ENCODE results near the gene GALNT11. TPM values are rescaled to one million over a fixed set of nuclear protein-coding genes. Genes with fewer than 3 reads are reported as not detected.

GALNT11 gene
- total and polyA plus RNA-seq, 7 experiments from 2014 or later = 16.0 to 41.3 (median 25.6) TPM

DNA sequence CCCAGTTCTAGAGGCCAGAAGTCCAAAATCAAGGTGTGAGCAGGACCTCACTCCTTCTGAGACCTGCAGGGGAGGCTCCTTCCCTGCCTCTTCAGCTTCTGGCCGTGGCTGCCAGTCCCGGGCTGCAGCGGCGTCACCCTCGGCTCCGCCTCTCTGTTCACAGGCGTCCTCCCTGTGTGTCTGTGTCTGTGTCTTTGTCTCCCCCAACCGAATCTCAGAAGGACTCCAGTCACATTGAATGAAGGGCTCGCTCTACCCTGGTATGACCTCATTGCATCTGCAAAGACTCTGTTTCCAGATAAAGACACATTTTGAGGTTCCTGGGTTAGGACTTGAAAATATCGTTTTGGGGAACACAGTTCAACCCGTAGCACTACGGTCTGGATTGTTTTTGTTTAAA is 33.1 kb upstream of the GALNT11 start:
- ATAC-seq = peak; percentile 96
- H3K27me3 Mint-ChIP-seq = peaks cover 14 to 41% (median 30%) of the 10 kb centered on the region in 5 donors
- Histone ChIP-seq H3K27ac (ENCODE audit: low read depth, low read length) (no peak overlapping the region), H3K36me3 (ENCODE audit: control insufficient read depth in 2 of 3, insufficient read depth in 3 of 3, low read length in 3 of 3) (no peaks in the 10 kb centered on the region), H3K27me3 (ENCODE audit: control insufficient read depth in 2 of 2, insufficient read depth in 2 of 2, low read length in 2 of 2) (no peaks in the 10 kb centered on the region), H3K4me1 (ENCODE audit: control insufficient read depth in 2 of 2, insufficient read depth in 2 of 2, low read length in 2 of 2) (no peaks in the 10 kb centered on the region), H3K9me3 (ENCODE audit: control insufficient read depth in 2 of 3, low read length in 3 of 3) (no peaks in the 10 kb centered on the region), H3K4me3 (ENCODE audit: low read length) (no peak overlapping the region)
- CTCF ChIA-PET = interaction anchor here (0.6 kb wide), 1 partner anchor 10 kb away, joined by 3 read pairs; no protein-coding TSS in a partner anchor
- no peaks in the 10 kb centered on the region for H3K9me3 Mint-ChIP-seq
- intact Hi-C loops (cut with micrococcal nuclease) = loop anchor here in 1 of 2 donors (1.0 to 10.0 kb wide), 5 partner anchors 56 to 418 kb away; partner anchors contain the start of gene PRKAG2
- peak overlapping the region in 2 of 9 donors; percentile 27 to 55 for H3K27ac Mint-ChIP-seq
- DNase-seq = peak in 8 of 9 donors; percentile 14 to 54 (median 44)
- H3K4me1 Mint-ChIP-seq = peaks cover 0 to 10% (median 7%) of the 10 kb centered on the region in 7 donors
- POLR2A ChIA-PET = no interaction called here
- H3K4me3 Mint-ChIP-seq = peak overlapping the region in 3 of 10 donors; percentile 3 to 25 (median 18)
- H3K36me3 Mint-ChIP-seq = no peaks in the 10 kb centered on the region

DNA sequence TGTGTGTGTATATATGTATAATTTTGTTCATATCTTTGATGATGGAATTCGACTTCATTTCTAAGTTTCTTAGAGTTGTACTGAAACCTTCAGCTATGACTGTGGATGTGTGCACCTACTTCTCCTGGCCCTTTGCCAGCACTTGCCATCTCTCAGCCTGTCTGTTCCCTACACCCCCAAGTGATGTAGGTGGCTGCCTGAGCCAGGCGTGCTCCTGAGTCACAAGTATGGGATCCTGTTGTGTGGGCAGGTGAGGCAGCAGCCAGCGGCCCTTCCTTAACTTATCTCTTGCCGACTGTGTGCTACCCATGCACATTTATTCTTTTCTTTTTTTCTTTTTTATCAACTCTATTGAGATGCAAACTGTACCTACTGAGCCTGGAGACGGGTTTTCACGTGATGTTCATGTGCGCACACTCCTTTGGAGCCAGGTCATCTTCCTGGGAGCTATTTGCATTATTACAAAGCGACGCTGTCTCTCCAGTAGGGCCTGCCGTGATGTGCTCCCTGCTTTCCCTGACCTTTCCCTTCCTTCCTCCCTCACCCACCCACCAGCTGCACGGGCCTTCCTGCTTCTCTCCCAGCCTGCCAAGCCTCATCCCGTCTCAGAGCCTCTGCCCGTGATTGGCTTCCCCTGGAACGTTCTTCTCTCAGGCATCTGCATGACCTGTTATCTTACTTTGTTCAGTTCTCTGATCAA is 31.3 kb upstream of the GALNT11 start:
- ChIA-PET POLR2A (no interaction called here), CTCF (no interaction called here)
- Mint-ChIP-seq H3K4me1 (peaks cover 0 to 10% (median 7%) of the 10 kb centered on the region in 7 donors), H3K27me3 (peaks cover 20 to 40% (median 35%) of the 10 kb centered on the region in 5 donors), H3K9me3 (no peaks in the 10 kb centered on the region), H3K4me3 (no peak overlapping the region), H3K36me3 (peaks cover 0 to 4% (median 0%) of the 10 kb centered on the region in 5 donors), H3K27ac (peak overlapping the region in 1 of 9 donors; percentile 34)
- Histone ChIP-seq H3K9me3 (ENCODE audit: control insufficient read depth in 2 of 3, low read length in 3 of 3) (no peaks in the 10 kb centered on the region), H3K27ac (ENCODE audit: low read depth, low read length) (no peak overlapping the region), H3K4me3 (ENCODE audit: low read length) (no peak overlapping the region), H3K27me3 (ENCODE audit: control insufficient read depth in 2 of 2, insufficient read depth in 2 of 2, low read length in 2 of 2) (no peaks in the 10 kb centered on the region), H3K36me3 (ENCODE audit: control insufficient read depth in 2 of 3, insufficient read depth in 3 of 3, low read length in 3 of 3) (no peaks in the 10 kb centered on the region), H3K4me1 (ENCODE audit: control insufficient read depth in 2 of 2, insufficient read depth in 2 of 2, low read length in 2 of 2) (no peaks in the 10 kb centered on the region)
- no peak for DNase-seq
- intact Hi-C loops (cut with micrococcal nuclease) = loop anchor here in 1 of 2 donors (2.0 to 10.0 kb wide), 3 partner anchors 57 to 419 kb away; partner anchors contain the start of gene PRKAG2
- no peak for ATAC-seq

DNA sequence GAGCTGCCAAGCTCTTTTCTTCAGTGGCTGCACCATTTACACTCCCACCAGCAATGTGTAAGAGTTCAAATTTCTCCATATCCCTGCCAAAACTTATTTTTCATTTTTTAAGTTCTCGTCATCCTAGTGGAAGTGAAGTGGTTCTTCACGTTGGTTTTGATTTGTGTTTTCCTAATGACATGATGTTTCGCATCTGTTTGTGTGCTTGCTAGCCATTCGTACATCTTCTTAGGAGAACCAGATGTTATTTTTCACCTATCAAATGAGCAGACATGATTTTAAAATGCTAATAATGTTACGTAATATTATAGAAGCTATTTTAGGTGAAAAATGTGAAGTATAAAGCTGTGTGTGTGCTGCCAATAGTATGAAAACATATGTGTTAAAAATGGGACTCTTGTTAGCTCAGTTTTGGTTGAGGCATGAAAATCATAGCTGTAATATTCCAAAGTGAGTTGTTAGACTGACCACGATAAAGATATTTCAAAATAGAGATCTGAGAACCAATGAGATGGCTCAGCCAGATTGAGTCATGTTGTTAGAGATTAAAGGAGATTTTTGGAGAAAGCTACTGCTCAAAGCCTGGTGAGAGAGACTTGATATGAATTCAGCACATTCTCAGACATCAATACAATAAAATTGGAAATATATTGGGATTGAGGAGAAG is 25.9 kb upstream of the GALNT11 start:
- intact Hi-C loops (cut with micrococcal nuclease) = loop anchor here in 1 of 2 donors (10.0 kb wide), 1 partner anchor 425 kb away; no protein-coding TSS in a partner anchor
- Mint-ChIP-seq H3K36me3 (peaks cover 0 to 4% (median 0%) of the 10 kb centered on the region in 5 donors), H3K9me3 (peaks cover 0 to 3% (median 0%) of the 10 kb centered on the region in 11 donors), H3K27me3 (peaks cover 18 to 33% (median 26%) of the 10 kb centered on the region in 5 donors), H3K4me3 (no peak overlapping the region), H3K4me1 (no peaks in the 10 kb centered on the region), H3K27ac (no peak overlapping the region)
- Histone ChIP-seq H3K4me3 (ENCODE audit: low read length) (no peak overlapping the region), H3K27ac (ENCODE audit: low read depth, low read length) (no peak overlapping the region), H3K27me3 (ENCODE audit: control insufficient read depth in 2 of 2, insufficient read depth in 2 of 2, low read length in 2 of 2) (no peaks in the 10 kb centered on the region), H3K4me1 (ENCODE audit: control insufficient read depth in 2 of 2, insufficient read depth in 2 of 2, low read length in 2 of 2) (no peaks in the 10 kb centered on the region), H3K9me3 (ENCODE audit: control insufficient read depth in 2 of 3, low read length in 3 of 3) (no peaks in the 10 kb centered on the region), H3K36me3 (ENCODE audit: control insufficient read depth in 2 of 3, insufficient read depth in 3 of 3, low read length in 3 of 3) (no peaks in the 10 kb centered on the region)
- POLR2A ChIA-PET = interaction anchor here (0.6 kb wide), 1 partner anchor 642 kb away, joined by 3 read pairs; no protein-coding TSS in a partner anchor
- CTCF ChIA-PET = no interaction called here
- DNase-seq (no peak), ATAC-seq (no peak)

DNA sequence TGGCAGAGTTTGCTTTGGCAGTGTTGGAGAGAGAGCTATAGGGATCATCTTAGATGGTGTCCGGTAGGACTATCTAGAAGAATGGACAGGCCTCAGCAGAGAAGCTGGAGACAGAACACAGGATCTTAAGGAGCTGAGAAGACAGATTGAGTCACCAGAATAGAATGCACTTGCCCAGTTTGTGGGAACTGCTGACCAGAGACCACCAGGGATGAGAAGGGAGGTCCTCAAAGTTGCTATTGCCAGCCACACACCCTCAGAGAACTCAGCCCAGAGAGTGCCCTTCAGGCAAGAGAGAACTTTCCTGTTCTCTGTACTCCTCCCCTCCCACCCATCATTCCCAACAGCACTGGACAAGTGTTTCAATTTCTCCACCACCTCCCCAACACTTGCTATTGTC is 25.3 kb upstream of the GALNT11 start:
- ChIA-PET POLR2A (interaction anchor here (0.6 kb wide), 1 partner anchor 643 kb away, joined by 3 read pairs; no protein-coding TSS in a partner anchor), CTCF (no interaction called here)
- no peak overlapping the region for H3K4me3 ChIP-seq (ENCODE audit: low read length)
- Mint-ChIP-seq H3K36me3 (peaks cover 0 to 4% (median 0%) of the 10 kb centered on the region in 5 donors), H3K4me3 (no peak overlapping the region), H3K27ac (no peak overlapping the region), H3K4me1 (no peaks in the 10 kb centered on the region), H3K27me3 (peaks cover 13 to 27% (median 21%) of the 10 kb centered on the region in 5 donors), H3K9me3 (peaks cover 0 to 3% (median 0%) of the 10 kb centered on the region in 11 donors)
- ATAC-seq (no peak), DNase-seq (no peak)
- no peak overlapping the region for H3K27ac ChIP-seq (ENCODE audit: low read depth, low read length)
- no peaks in the 10 kb centered on the region for H3K36me3 ChIP-seq (ENCODE audit: control insufficient read depth in 2 of 3, insufficient read depth in 3 of 3, low read length in 3 of 3)
- no peaks in the 10 kb centered on the region for H3K4me1 ChIP-seq (ENCODE audit: control insufficient read depth in 2 of 2, insufficient read depth in 2 of 2, low read length in 2 of 2)
- intact Hi-C loops (cut with micrococcal nuclease) = no loop called here
- no peaks in the 10 kb centered on the region for H3K27me3 ChIP-seq (ENCODE audit: control insufficient read depth in 2 of 2, insufficient read depth in 2 of 2, low read length in 2 of 2)
- H3K9me3 ChIP-seq (ENCODE audit: control insufficient read depth in 2 of 3, low read length in 3 of 3) = no peaks in the 10 kb centered on the region

DNA sequence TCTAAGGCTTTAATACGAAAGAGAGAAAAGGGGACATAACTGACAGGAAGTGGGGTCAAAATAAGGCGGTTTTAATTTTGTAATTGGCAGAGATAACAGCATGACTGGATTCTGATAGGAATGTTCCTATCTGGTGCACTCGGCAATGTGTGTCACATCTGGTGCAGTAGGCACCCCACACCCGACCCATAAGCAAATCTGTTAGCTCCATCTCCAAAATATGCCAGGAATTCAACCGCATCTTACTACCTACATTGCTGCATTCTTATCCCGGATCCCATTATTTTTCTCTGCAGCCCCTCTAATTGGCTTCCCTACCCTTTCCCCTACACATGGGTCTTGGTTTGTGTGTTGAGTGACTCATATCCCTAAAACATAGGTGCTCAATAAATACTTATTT is 19.1 kb upstream of the GALNT11 start:
- intact Hi-C loops (cut with micrococcal nuclease) = no loop called here
- ChIA-PET CTCF (no interaction called here), POLR2A (interaction anchor here (0.7 kb wide), 1 partner anchor 20 kb away, joined by 3 read pairs; no protein-coding TSS in a partner anchor)
- Mint-ChIP-seq H3K27ac (no peak overlapping the region), H3K9me3 (peaks cover 0 to 4% (median 0%) of the 10 kb centered on the region in 11 donors), H3K4me1 (no peaks in the 10 kb centered on the region), H3K4me3 (no peak overlapping the region), H3K27me3 (peaks cover 5 to 18% (median 12%) of the 10 kb centered on the region in 5 donors), H3K36me3 (no peaks in the 10 kb centered on the region)
- Histone ChIP-seq H3K36me3 (ENCODE audit: control insufficient read depth in 2 of 3, insufficient read depth in 3 of 3, low read length in 3 of 3) (no peaks in the 10 kb centered on the region), H3K4me3 (ENCODE audit: low read length) (no peak overlapping the region), H3K9me3 (ENCODE audit: control insufficient read depth in 2 of 3, low read length in 3 of 3) (no peaks in the 10 kb centered on the region), H3K27ac (ENCODE audit: low read depth, low read length) (no peak overlapping the region), H3K4me1 (ENCODE audit: control insufficient read depth in 2 of 2, insufficient read depth in 2 of 2, low read length in 2 of 2) (no peaks in the 10 kb centered on the region), H3K27me3 (ENCODE audit: control insufficient read depth in 2 of 2, insufficient read depth in 2 of 2, low read length in 2 of 2) (no peaks in the 10 kb centered on the region)
- no peak for DNase-seq
- ATAC-seq = no peak

DNA sequence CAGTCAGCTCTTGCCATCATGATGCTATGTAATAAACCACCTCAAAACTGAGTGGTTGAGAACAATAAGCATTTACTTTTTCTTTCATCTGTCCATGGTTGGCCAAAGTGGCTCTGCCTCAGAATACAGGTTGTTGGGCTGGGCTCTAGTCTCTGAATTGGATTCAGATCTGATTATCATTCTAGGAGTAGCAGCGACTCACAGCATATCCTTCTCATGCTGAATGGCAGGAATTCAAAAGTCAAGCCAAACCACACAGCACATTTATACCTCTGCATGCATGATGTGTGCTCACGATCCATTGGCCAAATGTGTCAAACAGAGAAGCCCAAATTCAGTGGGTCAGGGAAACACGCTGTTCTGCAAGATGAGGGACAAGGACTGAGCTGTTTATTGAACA is 13.6 kb upstream of the GALNT11 start:
- Histone ChIP-seq H3K27me3 (ENCODE audit: control insufficient read depth in 2 of 2, insufficient read depth in 2 of 2, low read length in 2 of 2) (no peaks in the 10 kb centered on the region), H3K36me3 (ENCODE audit: control insufficient read depth in 2 of 3, insufficient read depth in 3 of 3, low read length in 3 of 3) (no peaks in the 10 kb centered on the region), H3K4me1 (ENCODE audit: control insufficient read depth in 2 of 2, insufficient read depth in 2 of 2, low read length in 2 of 2) (no peaks in the 10 kb centered on the region), H3K27ac (ENCODE audit: low read depth, low read length) (no peak overlapping the region), H3K9me3 (ENCODE audit: control insufficient read depth in 2 of 3, low read length in 3 of 3) (no peaks in the 10 kb centered on the region), H3K4me3 (ENCODE audit: low read length) (no peak overlapping the region)
- CTCF ChIA-PET = no interaction called here
- Mint-ChIP-seq H3K27ac (no peak overlapping the region), H3K27me3 (peaks cover 0 to 11% (median 0%) of the 10 kb centered on the region in 5 donors), H3K4me3 (no peak overlapping the region), H3K36me3 (peaks cover 0 to 5% (median 0%) of the 10 kb centered on the region in 5 donors), H3K9me3 (peaks cover 0 to 7% (median 0%) of the 10 kb centered on the region in 11 donors), H3K4me1 (no peaks in the 10 kb centered on the region)
- DNase-seq (no peak), ATAC-seq (no peak)
- intact Hi-C loops (cut with micrococcal nuclease) = no loop called here
- POLR2A ChIA-PET = no interaction called here
